ENCODE data around the gene ADGRF4.

ADGRF4 gene

GRCh38 chr6:47680724-47681123 is 17.7 kb upstream of the ADGRF4 start:
- no peak for DNase-seq

- no peak for DNase-seq
Measured at GRCh38 chr6:47681201-47681990, 17.0 kb upstream of the ADGRF4 start.

GRCh38 chr6:47686411-47686810 is 12.0 kb upstream of the ADGRF4 start:
- no peak for DNase-seq

GRCh38 chr6:47687432-47687831 is 10.9 kb upstream of the ADGRF4 start:
- DNase-seq, result no peak

- no peak for DNase-seq
Measured at GRCh38 chr6:47690214-47690613, 8.2 kb upstream of the ADGRF4 start.

GRCh38 chr6:47690791-47691190 is 7.6 kb upstream of the ADGRF4 start:
- no peak for DNase-seq

- no peak for DNase-seq
Measured at GRCh38 chr6:47697925-47698324, 455 bp upstream of the ADGRF4 start.

- no peak for DNase-seq
Measured at GRCh38 chr6:47700053-47700452, 1.7 kb downstream of the ADGRF4 start.

GRCh38 chr6:47700596-47700995 is 2.2 kb downstream of the ADGRF4 start:
- no peak for DNase-seq

- DNase-seq, result no peak
Measured at GRCh38 chr6:47701363-47701762, 3.0 kb downstream of the ADGRF4 start.

- DNase-seq, result no peak
Measured at GRCh38 chr6:47709160-47709559, 10.8 kb downstream of the ADGRF4 start.

GRCh38 chr6:47710295-47710694 is 11.9 kb downstream of the ADGRF4 start:
- no peak for DNase-seq

GRCh38 chr6:47713200-47713599 is 14.8 kb downstream of the ADGRF4 start:
- no peak for DNase-seq

- DNase-seq, result no peak
Measured at GRCh38 chr6:47714802-47715201, 16.4 kb downstream of the ADGRF4 start.

- no peak for DNase-seq
Measured at GRCh38 chr6:47715782-47716181, 17.4 kb downstream of the ADGRF4 start.

GRCh38 chr6:47716207-47716606 is 17.8 kb downstream of the ADGRF4 start:
- DNase-seq, result no peak

- DNase-seq, result no peak
Measured at GRCh38 chr6:47718571-47718970, 20.2 kb downstream of the ADGRF4 start.

- DNase-seq, result no peak
Measured at GRCh38 chr6:47721189-47721588, 22.8 kb downstream of the ADGRF4 start.

GRCh38 chr6:47722194-47722593 is 23.8 kb downstream of the ADGRF4 start:
- DNase-seq, result no peak

- no peak for DNase-seq
Measured at GRCh38 chr6:47724300-47724699, 25.9 kb downstream of the ADGRF4 start.

GRCh38 chr6:47727391-47727790 is 29.0 kb downstream of the ADGRF4 start:
- DNase-seq, result no peak

- DNase-seq, result no peak
Measured at GRCh38 chr6:47729019-47729418, 30.6 kb downstream of the ADGRF4 start.

- DNase-seq, result no peak
Measured at GRCh38 chr6:47729457-47729856, 31.1 kb downstream of the ADGRF4 start.
